HG03045 (cell line): ENCODE results near the gene PCDH17.

Experiments
- ATAC-seq: cut with Tn5 transposase; IDR thresholded peaks from one replicate; pipeline ENCODE4 v1.9.1; 2021; ENCODE audit warnings: mild to moderate bottlenecking, moderate library complexity; ENCODE audit not compliant: unreplicated experiment

Gene PCDH17

GRCh38 chr13:57633950-57634838, 2.6 kb downstream of the PCDH17 start:
- no peak for ATAC-seq

- ATAC-seq: no peak
Measured at GRCh38 chr13:57634839-57635165, 3.3 kb downstream of the PCDH17 start.

GRCh38 chr13:57635541-57636085, 4.1 kb downstream of the PCDH17 start:
- ATAC-seq: no peak

- ATAC-seq: no peak
Measured at GRCh38 chr13:57636816-57637215, 5.3 kb downstream of the PCDH17 start.

GRCh38 chr13:57637515-57637914, 6.0 kb downstream of the PCDH17 start:
- ATAC-seq: no peak

GRCh38 chr13:57638186-57638890, 6.8 kb downstream of the PCDH17 start:
- no peak for ATAC-seq

GRCh38 chr13:57640607-57641006, 9.1 kb downstream of the PCDH17 start:
- ATAC-seq: no peak

- ATAC-seq: no peak
Measured at GRCh38 chr13:57641051-57641450, 9.5 kb downstream of the PCDH17 start.

- ATAC-seq: no peak
Measured at GRCh38 chr13:57644106-57644505, 12.6 kb downstream of the PCDH17 start.

GRCh38 chr13:57653229-57653989, 21.9 kb downstream of the PCDH17 start:
- no peak for ATAC-seq

GRCh38 chr13:57665481-57665880, 33.9 kb downstream of the PCDH17 start:
- ATAC-seq: no peak

- no peak for ATAC-seq
Measured at GRCh38 chr13:57666131-57666953, 34.8 kb downstream of the PCDH17 start.

GRCh38 chr13:57672168-57672567, 40.6 kb downstream of the PCDH17 start:
- no peak for ATAC-seq

GRCh38 chr13:57673197-57673596, 41.7 kb downstream of the PCDH17 start:
- ATAC-seq: no peak

- no peak for ATAC-seq
Measured at GRCh38 chr13:57675526-57675925, 44.0 kb downstream of the PCDH17 start.

GRCh38 chr13:57680609-57681008, 49.1 kb downstream of the PCDH17 start:
- ATAC-seq: no peak

- ATAC-seq: no peak
Measured at GRCh38 chr13:57682128-57682716, 50.7 kb downstream of the PCDH17 start.

- no peak for ATAC-seq
Measured at GRCh38 chr13:57698851-57699250, 67.3 kb downstream of the PCDH17 start.

GRCh38 chr13:57704031-57704430, 72.5 kb downstream of the PCDH17 start:
- no peak for ATAC-seq

GRCh38 chr13:57716295-57716694, 84.8 kb downstream of the PCDH17 start:
- no peak for ATAC-seq
